HUDEP-2 (cell line): ENCODE results near the gene PAIP1.
A peak's percentile ranks its signal among the peaks of the same experiment; 100 is the strongest.
"Not testable (repeated sequence)": the region's sequence is repeated elsewhere in the genome, so short reads cannot be mapped to it uniquely, and the experiment has no call there.

Source experiments
- DNase-seq, 76 experiments: peaks; one replicate each; lab custom pipeline; 2025; ENCODE audit not compliant: unreplicated experiment in 76 of 76; lab: John Stamatoyannopoulos, UW

The PAIP1 gene

GRCh38 chr5:43571237-43571636 lies 14.4 kb upstream of the PAIP1 start:
- DNase-seq, result no peak

GRCh38 chr5:43570450-43571158 lies 13.7 kb upstream of the PAIP1 start:
- no peak for DNase-seq

GRCh38 chr5:43569236-43569746 lies 12.4 kb upstream of the PAIP1 start:
- no peak for DNase-seq

GRCh38 chr5:43567967-43568366 lies 11.1 kb upstream of the PAIP1 start:
- DNase-seq, result no peak

- no peak for DNase-seq
Measured at GRCh38 chr5:43565043-43565442, 8.2 kb upstream of the PAIP1 start.

- no peak for DNase-seq
Measured at GRCh38 chr5:43564289-43564850, 7.5 kb upstream of the PAIP1 start.

GRCh38 chr5:43563321-43563720 lies 6.4 kb upstream of the PAIP1 start:
- DNase-seq, result no peak

- no peak for DNase-seq
Measured at GRCh38 chr5:43561356-43561755, 4.5 kb upstream of the PAIP1 start.

- no peak for DNase-seq
Measured at GRCh38 chr5:43560128-43560527, 3.3 kb upstream of the PAIP1 start.

GRCh38 chr5:43556607-43556856 lies 345 bp downstream of the PAIP1 start:
- peak in 1 of 76 experiments; percentile 53 for DNase-seq

GRCh38 chr5:43555895-43556606 lies 826 bp downstream of the PAIP1 start:
- peak in 45 of 76 experiments; percentile 2 to 51 (median 27) for DNase-seq

GRCh38 chr5:43554497-43554896 lies 2.4 kb downstream of the PAIP1 start:
- no peak for DNase-seq

- DNase-seq, result no peak
Measured at GRCh38 chr5:43553381-43553780, 3.5 kb downstream of the PAIP1 start.

GRCh38 chr5:43551731-43552130 lies 5.1 kb downstream of the PAIP1 start:
- DNase-seq, result no peak

GRCh38 chr5:43549272-43549671 lies 7.6 kb downstream of the PAIP1 start:
- DNase-seq, result not testable (repeated sequence)

- DNase-seq, result no peak
Measured at GRCh38 chr5:43548358-43548757, 8.5 kb downstream of the PAIP1 start.

- no peak for DNase-seq
Measured at GRCh38 chr5:43547532-43547931, 9.3 kb downstream of the PAIP1 start.

GRCh38 chr5:43543434-43543833 lies 13.4 kb downstream of the PAIP1 start:
- no peak for DNase-seq

- DNase-seq, result no peak
Measured at GRCh38 chr5:43540746-43541145, 16.1 kb downstream of the PAIP1 start.

GRCh38 chr5:43536972-43537371 lies 19.9 kb downstream of the PAIP1 start:
- no peak for DNase-seq

- DNase-seq, result no peak
Measured at GRCh38 chr5:43533646-43534045, 23.2 kb downstream of the PAIP1 start.

- no peak for DNase-seq
Measured at GRCh38 chr5:43530648-43531047, 26.2 kb downstream of the PAIP1 start.
